GM12878 (cell line): ENCODE results near the gene CHERP. TPM values are rescaled to one million over a fixed set of nuclear protein-coding genes. Genes with fewer than 3 reads are reported as not detected.

ENCODE experiments used
- ATAC-seq: fragments of 200-7000 bp; cut with Tn5 transposase; 3 replicates; pipeline ENCODE4 v1.9.1; 2020; ENCODE audit warnings: mild to moderate bottlenecking, moderate library complexity
- BruUV-seq: library from RNA; stranded (reverse); fragments of 400-500 nt; replicated peaks from 2 replicates; lab custom pipeline; 2021; lab: Mats Ljungman, UMichigan
- CTCF ChIA-PET: fragments of 300-600 bp; sonication (Branson Sonifier 250); formaldehyde crosslinking; extraction: SDS; loops from one replicate; lab custom pipeline; 2021; ENCODE audit warnings: inconsistent platforms; lab: Yijun Ruan, JAX
- POLR2A ChIA-PET: fragments of 350-600 bp; formaldehyde crosslinking; extraction: SDS; loops from one replicate; lab custom pipeline; 2021; ENCODE audit warnings: inconsistent platforms; lab: Charles Lee
- RAD21 ChIA-PET: fragments of 300-600 bp; sonication (Branson Sonifier 250); formaldehyde crosslinking; loops from one replicate; lab custom pipeline; 2023; ENCODE audit warnings: antibody characterized with exemption; ENCODE audit not compliant: unreplicated experiment; lab: Charles Lee
- SMC1A ChIA-PET: fragments of 300-600 bp; sonication (Branson Sonifier 250); formaldehyde crosslinking; loops from one replicate; lab custom pipeline; 2023; ENCODE audit not compliant: unreplicated experiment, uncharacterized antibody; lab: Charles Lee
- DNase-seq: peaks from one replicate; pipeline ENCODE4 v3.0.0-alpha.2; 2011; ENCODE audit warnings: low read depth, low spot score
- FAIRE-seq: peaks from 3 replicates; lab custom pipeline; 2011; peaks lifted over from hg19 to GRCh38; lab: Jason Lieb, UNC
- H2AFZ ChIP-seq: 2 replicates; pipeline ENCODE4 v1.6.0; 2011; ENCODE audit warnings: low read depth, low read length, control low read depth; ENCODE audit not compliant: control insufficient read depth
- H3K27ac ChIP-seq: 2 replicates; pipeline ENCODE4 v1.5.1; 2011; ENCODE audit warnings: control low read depth; ENCODE audit not compliant: control insufficient read depth, insufficient read depth
- H3K27me3 ChIP-seq, 2 experiments: replicated peaks in 1 of 2; 2 replicates each; pipeline versions ENCODE4 v1.6.0 to v1.6.1; 2011; ENCODE audit warnings: low read length in 1 of 2; ENCODE audit not compliant: control insufficient read depth in 2 of 2, insufficient read depth in 2 of 2
- H3K36me3 ChIP-seq, 2 experiments: 2 replicates each; pipeline ENCODE4 v1.5.1; 2011; ENCODE audit warnings: low read length in 1 of 2; ENCODE audit not compliant: control insufficient read depth in 2 of 2, insufficient read depth in 2 of 2
- H3K4me1 ChIP-seq: 2 replicates; pipeline ENCODE4 v1.6.1; 2011; ENCODE audit warnings: mild to moderate bottlenecking, low read length, moderate library complexity, mixed read lengths; ENCODE audit not compliant: control insufficient read depth, insufficient read depth
- H3K4me2 ChIP-seq: 2 replicates; pipeline ENCODE4 v1.6.0; 2011; ENCODE audit warnings: control low read depth; ENCODE audit not compliant: control insufficient read depth, insufficient read depth
- H3K4me3 ChIP-seq: fragments of 200-600 bp; sonication (generic); 2 replicates; pipeline ENCODE4 v1.5.1; 2016
- H3K79me2 ChIP-seq: 2 replicates; pipeline ENCODE4 v1.6.0; 2011; ENCODE audit warnings: low read length; ENCODE audit not compliant: control insufficient read depth, insufficient read depth
- H3K9ac ChIP-seq: 2 replicates; pipeline ENCODE4 v1.8.0; 2011; ENCODE audit warnings: low read length, control low read depth, mixed read lengths; ENCODE audit not compliant: control insufficient read depth, insufficient read depth
- H3K9me3 ChIP-seq: replicated peaks from 3 replicates; pipeline ENCODE4 v1.5.1; 2011; ENCODE audit warnings: mild to moderate bottlenecking, low read length; ENCODE audit not compliant: control insufficient read depth, insufficient read depth
- H4K20me1 ChIP-seq: 2 replicates; pipeline ENCODE4 v1.6.0; 2011; ENCODE audit not compliant: control insufficient read depth, insufficient read depth
- EP300 ChIP-seq, 2 experiments: fragments of 150-350 bp in 1 of 2; IDR thresholded peaks; 2 replicates each; pipeline ENCODE4 v1.6.1; 2011 to 2012; ENCODE audit warnings: low read depth in 2 of 2, low read length in 2 of 2, borderline replicate concordance in 1 of 2, improper control_type of control experiment in 1 of 2, inconsistent platforms in 1 of 2; ENCODE audit not compliant: control insufficient read depth in 1 of 2
- EZH2 ChIP-seq: IDR thresholded peaks from 2 replicates; pipeline ENCODE4 v1.6.1; 2012; ENCODE audit warnings: low read depth, mild to moderate bottlenecking, control low read depth, inconsistent platforms, low read length, borderline replicate concordance; ENCODE audit not compliant: control insufficient read depth
- PAX5 ChIP-seq: IDR thresholded peaks from 2 replicates; pipeline ENCODE4 v1.6.1; 2011; ENCODE audit warnings: low read depth, low read length, borderline replicate concordance
- POLR2A ChIP-seq: IDR thresholded peaks from 2 replicates; pipeline ENCODE4 v1.6.1; 2011; ENCODE audit warnings: low read depth, mild to moderate bottlenecking, low read length
- RUNX3 ChIP-seq: IDR thresholded peaks from 2 replicates; pipeline ENCODE4 v1.6.1; 2012; ENCODE audit warnings: low read length, inconsistent platforms
- WGBS: methylation state at CpG from one replicate; pipeline ENCODE4 v1.1.6; 2016; ENCODE audit warnings: low lambda C conversion rate; ENCODE audit not compliant: insufficient replicate concordance, insufficient coverage; ENCODE audit errors: missing lambda C conversion rate; 5-methylcytosine and 5-hydroxymethylcytosine counted together
- in situ Hi-C: fragments of 300-500 bp; cut with MboI; formaldehyde crosslinking; loops from 9 replicates; pipeline ENCODE4 v1.14.3; 2018; ENCODE audit warnings: mixed read lengths
- intact Hi-C: fragments of 100-400 bp; cut with micrococcal nuclease; formaldehyde crosslinking; loops from one replicate; pipeline ENCODE4 v1.14.2; 2022; ENCODE audit not compliant: unreplicated experiment
- polyA plus RNA-seq, 11 experiments: library from polyadenylated mRNA; depleted of rRNA in 4 of 11; unstranded in 6 of 11; stranded (reverse) in 5 of 11; fragments of >200 nt; fragmentation: Nextera tagmentation in 4 of 11; fragmentation: Illumina TruSeq in 1 of 11; extraction: Ambion mirVana in 4 of 11; extraction: Trizol in 1 of 11; gene quantifications; 1 replicate in 1 of 11; 2 replicates in 10 of 11; pipeline versions ENCODE4 v1.2.1 to v1.2.3, GENCODE V29; 2011 to 2016; ENCODE audit warnings: inconsistent platforms in 2 of 11, missing spikeins in 2 of 11, low read depth in 1 of 11
- total RNA-seq, 4 experiments: library from RNA; depleted of rRNA in 3 of 4; stranded (reverse); fragments of >200 nt in 3 of 4; fragmentation: Illumina TruSeq in 1 of 4; extraction: Trizol in 1 of 4; gene quantifications; 2 replicates each; pipeline versions ENCODE4 v1.2.1 to v1.2.3, GENCODE V29; 2013 to 2021
- TF ChIP-seq, protein P1 (sequence below): fragments of 450-650 bp; formaldehyde crosslinking; IDR thresholded peaks from 2 replicates; pipeline ENCODE4 v1.4.0; 2022; ENCODE audit warnings: mild to moderate bottlenecking, moderate library complexity

Gene CHERP
- total and polyA plus RNA-seq, 10 of the 15 experiments (the other 5 are each of a cell fraction or from before 2014, with no cell fraction given), result 0.66 to 65.3 (median 12.2) TPM

DNA sequence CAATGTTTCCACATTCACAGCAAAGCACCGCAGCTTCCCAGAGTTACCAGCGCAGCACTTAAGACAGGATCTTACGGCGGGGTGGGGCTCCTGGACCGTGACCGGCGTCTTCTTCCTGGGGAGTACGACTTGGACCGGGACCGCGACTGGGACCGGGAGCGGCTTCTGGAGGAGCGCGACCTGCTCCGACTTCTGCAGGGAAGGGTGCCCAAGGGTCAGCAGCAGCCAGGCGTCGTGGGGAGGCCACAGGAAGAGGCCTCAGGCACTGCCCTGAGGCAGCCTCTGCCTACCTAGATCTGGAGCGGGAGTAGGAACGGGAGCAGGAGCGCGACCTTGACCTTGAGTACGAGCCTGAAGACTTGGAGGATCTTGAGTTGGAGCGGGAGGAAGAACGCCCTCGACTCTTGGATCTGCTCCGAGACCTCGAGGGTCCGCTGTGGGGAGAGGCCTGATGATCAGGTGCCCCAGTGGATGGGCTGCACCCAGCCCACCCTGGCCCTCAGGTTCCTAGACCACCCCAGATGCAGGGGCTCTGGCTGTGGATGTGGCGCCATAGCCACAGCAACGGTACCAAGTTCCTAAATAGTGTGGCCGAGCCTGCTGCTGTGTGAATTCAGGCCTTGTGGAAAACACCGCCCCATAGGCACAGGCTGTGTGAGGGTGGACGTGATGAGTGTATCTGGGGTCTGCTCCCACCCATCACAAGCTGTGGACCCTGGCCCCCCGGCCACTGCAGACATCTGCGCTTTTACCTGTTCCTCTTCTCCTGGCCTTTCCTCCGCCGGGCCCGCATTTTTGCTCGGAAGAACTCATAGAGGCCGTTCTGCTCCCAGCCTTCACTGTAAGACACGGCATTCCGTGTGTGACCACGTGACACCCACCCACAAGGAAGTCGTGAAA, 21.9 kb downstream of the CHERP start:
- SMC1A ChIA-PET, result no interaction called here
- Histone ChIP-seq H3K4me2 (no peak overlapping the region), H3K4me3 (no peak overlapping the region), H3K4me1 (no peaks in the 10 kb centered on the region), H3K9me3 (no peaks in the 10 kb centered on the region), H3K27ac (no peak overlapping the region), H2AFZ (no peak overlapping the region), H3K9ac (no peak overlapping the region), H4K20me1 (no peaks in the 10 kb centered on the region), H3K27me3 (no peaks in the 10 kb centered on the region), H3K36me3 (peaks cover 30 to 66% of the 10 kb centered on the region in 2 experiments), H3K79me2 (no peaks in the 10 kb centered on the region)
- POLR2A ChIA-PET, result interaction anchor here (0.6 kb wide), 1 partner anchor 170 kb away, joined by 9 read pairs; no protein-coding TSS in a partner anchor
- CTCF ChIA-PET, result no interaction called here
- RAD21 ChIA-PET, result no interaction called here
- no peak for FAIRE-seq
- in situ Hi-C loops, result no loop called here
- no peak for ATAC-seq
- no peak for DNase-seq
- TF ChIP-seq RUNX3 (no peak), POLR2A (peak; percentile 63)
- no TSS peak for BruUV-seq
- intact Hi-C loops, result no loop called here
- WGBS, result 94% methylated on average over 45 of the region's 45 CpGs

GRCh38 chr19:16519230-16519687, 23.0 kb downstream of the CHERP start:
- POLR2A ChIA-PET, result no interaction called here
- BruUV-seq, result no TSS peak
- no peak for ATAC-seq
- TF ChIP-seq, protein P1, sequence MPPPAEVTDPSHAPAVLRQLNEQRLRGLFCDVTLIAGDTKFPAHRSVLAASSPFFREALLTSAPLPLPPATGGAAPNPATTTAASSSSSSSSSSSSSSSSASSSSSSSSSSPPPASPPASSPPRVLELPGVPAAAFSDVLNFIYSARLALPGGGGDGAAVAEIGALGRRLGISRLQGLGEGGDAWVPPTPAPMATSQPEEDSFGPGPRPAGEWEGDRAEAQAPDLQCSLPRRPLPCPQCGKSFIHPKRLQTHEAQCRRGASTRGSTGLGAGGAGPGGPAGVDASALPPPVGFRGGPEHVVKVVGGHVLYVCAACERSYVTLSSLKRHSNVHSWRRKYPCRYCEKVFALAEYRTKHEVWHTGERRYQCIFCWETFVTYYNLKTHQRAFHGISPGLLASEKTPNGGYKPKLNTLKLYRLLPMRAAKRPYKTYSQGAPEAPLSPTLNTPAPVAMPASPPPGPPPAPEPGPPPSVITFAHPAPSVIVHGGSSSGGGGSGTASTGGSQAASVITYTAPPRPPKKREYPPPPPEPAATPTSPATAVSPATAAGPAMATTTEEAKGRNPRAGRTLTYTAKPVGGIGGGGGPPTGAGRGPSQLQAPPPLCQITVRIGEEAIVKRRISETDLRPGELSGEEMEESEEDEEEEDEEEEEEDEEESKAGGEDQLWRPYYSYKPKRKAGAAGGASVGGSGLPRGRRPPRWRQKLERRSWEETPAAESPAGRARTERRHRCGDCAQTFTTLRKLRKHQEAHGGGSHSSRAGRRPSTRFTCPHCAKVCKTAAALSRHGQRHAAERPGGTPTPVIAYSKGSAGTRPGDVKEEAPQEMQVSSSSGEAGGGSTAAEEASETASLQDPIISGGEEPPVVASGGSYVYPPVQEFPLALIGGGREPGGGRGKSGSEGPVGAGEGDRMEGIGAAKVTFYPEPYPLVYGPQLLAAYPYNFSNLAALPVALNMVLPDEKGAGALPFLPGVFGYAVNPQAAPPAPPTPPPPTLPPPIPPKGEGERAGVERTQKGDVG (CRISPR knock-in tag), result no peak
- no peak for TF ChIP-seq EP300 (IDR thresholded peaks at IDR 0.05; ENCODE audit: borderline replicate concordance in 1 of 2, control insufficient read depth in 1 of 2, low read depth in 2 of 2, low read length in 2 of 2)
- 0 out of 2 replicates have a peak, but pooled peaks have one; percentile 3 for TF ChIP-seq POLR2A
- no peak for TF ChIP-seq PAX5
- no peak for TF ChIP-seq EZH2
- no peaks in the 10 kb centered on the region for H3K27me3 ChIP-seq
- no peaks in the 10 kb centered on the region for H3K9me3 ChIP-seq
- no peak overlapping the region for H2AFZ ChIP-seq
- H3K36me3 ChIP-seq, result peaks cover 27 to 58% of the 10 kb centered on the region in 2 experiments
- no peaks in the 10 kb centered on the region for H3K79me2 ChIP-seq
- H3K27ac ChIP-seq, result no peak overlapping the region
- H3K4me3 ChIP-seq, result no peak overlapping the region
- no peaks in the 10 kb centered on the region for H4K20me1 ChIP-seq
- CTCF ChIA-PET, result no interaction called here
- H3K4me2 ChIP-seq, result no peak overlapping the region
- SMC1A ChIA-PET, result no interaction called here
- intact Hi-C loops (no loop called here), in situ Hi-C loops (no loop called here)
- RAD21 ChIA-PET, result no interaction called here
- no peak for FAIRE-seq
- H3K4me1 ChIP-seq, result no peaks in the 10 kb centered on the region
- 98% methylated on average over 23 of the region's 24 CpGs for WGBS
- no peak for DNase-seq
- H3K9ac ChIP-seq, result no peak overlapping the region
